Pancreas (tissue), 10 donors: ENCODE data around the gene NUP50. TPM values are rescaled to one million over a fixed set of nuclear protein-coding genes. Genes with fewer than 3 reads are reported as not detected.
A peak's percentile ranks its signal among the peaks of the same experiment; 100 is the strongest.

ENCODE experiments used
- ATAC-seq, 4 donors: fragments of 200-7000 bp; cut with Tn5 transposase; one replicate each; pipeline versions ENCODE4 v1.8.0 to v1.9.1; 2020; ENCODE audit warnings: mild to moderate bottlenecking in 4 of 4, moderate library complexity in 4 of 4
- DNase-seq, 6 donors: peaks; one replicate each; pipeline ENCODE4 v3.0.0-alpha.2; 2020
- FAIRE-seq: peaks from 2 replicates; lab custom pipeline; 2012; peaks lifted over from hg19 to GRCh38; lab: Jason Lieb, UNC
- H3K27ac ChIP-seq, 4 donors: fragments of 200-600 bp; sonication (generic); 1 replicate in 3 of 4; 2 replicates in 1 of 4; pipeline versions ENCODE4 v1.5.0 to v1.8.0; 2020
- H3K27me3 ChIP-seq, 4 donors: fragments of 200-600 bp; one replicate each; pipeline ENCODE4 v1.8.0; 2021
- H3K36me3 ChIP-seq, 3 donors: fragments of 200-600 bp; sonication (generic) in 1 of 3; one replicate each; pipeline versions ENCODE4 v1.5.0 to v1.8.0; 2020 to 2021
- H3K4me1 ChIP-seq, 3 donors: fragments of 200-600 bp; one replicate each; pipeline ENCODE4 v1.8.0; 2021
- H3K4me3 ChIP-seq, 4 donors: fragments of 200-600 bp; sonication (generic) in 2 of 4; one replicate each; pipeline versions ENCODE4 v1.5.0 to v1.8.0; 2020 to 2021
- H3K9me3 ChIP-seq, 4 donors: fragments of 200-600 bp; one replicate each; pipeline ENCODE4 v1.8.0; 2021
- WGBS, 2 donors: extraction: QIAGEN DNeasy Blood & Tissue Kit; methylation state at CpG; one replicate each; pipeline ENCODE4 v1.1.7; 2013; 5-methylcytosine and 5-hydroxymethylcytosine counted together
- intact Hi-C, 3 donors: fragments of 100-400 bp; cut with DNase I; formaldehyde crosslinking; loops; one replicate each; pipeline versions ENCODE4 v1.11.1 to v1.14.2; 2022
- polyA plus RNA-seq, 2 donors: library from polyadenylated mRNA; stranded (reverse); fragments of 200-250 nt; gene quantifications; one replicate each; pipeline ENCODE4 v1.2.3, GENCODE V29; 2013
- total RNA-seq, 6 donors: library from RNA; stranded (reverse); fragmentation: NEBNext Ultra II Directional in 4 of 6; extraction: Animal tissue kit (Norgen Biotek cat#: 25700) in 4 of 6; gene quantifications; one replicate each; pipeline versions ENCODE4 v1.2.1 to v1.2.4, GENCODE V29; 2021 to 2023
- TF ChIP-seq, protein P1 (sequence below), 4 donors: fragments of 200-600 bp; sonication (generic) in 3 of 4; IDR thresholded peaks; one replicate each; pipeline versions ENCODE4 v1.5.0 to v1.8.0; 2021; ENCODE audit warnings: antibody characterized with exemption in 4 of 4
- donor health status: healthy with polysubstance abuse.
- donor health status: DM: no; HTN: no; CAD: no; lungs with moderate emphysema.
- donor health status: DM: no; HTN: no; CAD: no.
- donor health status: control.
- donor health status: control.
- donor health status: Bipolar disorder and iron deficiency.
- donor health status: DM: yes; HTN: yes; CAD: no.
- donor health status: DM: no; HTN: no; CAD: no.
- donor health status: DM: no; HTN: no; CAD: no.
- donor health status: DM: yes; HTN: yes; CAD: no.

Gene NUP50
- total and polyA plus RNA-seq, 8 donors: 11.8 to 35.2 (median 27.5) TPM

DNA sequence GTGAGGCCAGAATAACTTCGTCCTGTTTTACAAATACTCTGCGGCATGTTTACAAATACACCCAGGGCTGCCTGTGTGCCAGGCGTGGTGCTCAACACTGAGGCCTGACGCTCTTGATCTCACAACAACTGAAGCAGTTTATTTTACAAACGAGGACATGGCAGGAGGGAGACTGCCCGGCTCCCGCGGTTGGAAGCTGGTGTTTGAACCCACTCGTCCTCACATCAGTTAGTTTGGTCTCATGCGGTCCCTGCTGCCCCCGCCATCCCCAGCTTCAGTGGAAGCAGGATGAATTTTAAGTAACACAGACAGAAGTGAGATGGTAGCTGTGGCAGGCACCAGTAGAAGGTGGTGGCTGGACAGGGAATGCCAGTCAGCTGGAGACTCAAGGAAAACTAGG lies 60.6 kb downstream of the NUP50 start:
- DNase-seq (peak in 1 of 6 donors; percentile 8), FAIRE-seq (no peak), ATAC-seq (no peak)
- no peaks in the 10 kb centered on the region for H3K9me3 ChIP-seq
- H3K4me1 ChIP-seq: peaks cover 0 to 3% (median 0%) of the 10 kb centered on the region in 3 donors
- no peak overlapping the region for H3K27ac ChIP-seq
- WGBS, 2 donors: 80% methylated on average over 11 of the region's 11 CpGs
- intact Hi-C loops: no loop called here
- TF ChIP-seq, protein P1, sequence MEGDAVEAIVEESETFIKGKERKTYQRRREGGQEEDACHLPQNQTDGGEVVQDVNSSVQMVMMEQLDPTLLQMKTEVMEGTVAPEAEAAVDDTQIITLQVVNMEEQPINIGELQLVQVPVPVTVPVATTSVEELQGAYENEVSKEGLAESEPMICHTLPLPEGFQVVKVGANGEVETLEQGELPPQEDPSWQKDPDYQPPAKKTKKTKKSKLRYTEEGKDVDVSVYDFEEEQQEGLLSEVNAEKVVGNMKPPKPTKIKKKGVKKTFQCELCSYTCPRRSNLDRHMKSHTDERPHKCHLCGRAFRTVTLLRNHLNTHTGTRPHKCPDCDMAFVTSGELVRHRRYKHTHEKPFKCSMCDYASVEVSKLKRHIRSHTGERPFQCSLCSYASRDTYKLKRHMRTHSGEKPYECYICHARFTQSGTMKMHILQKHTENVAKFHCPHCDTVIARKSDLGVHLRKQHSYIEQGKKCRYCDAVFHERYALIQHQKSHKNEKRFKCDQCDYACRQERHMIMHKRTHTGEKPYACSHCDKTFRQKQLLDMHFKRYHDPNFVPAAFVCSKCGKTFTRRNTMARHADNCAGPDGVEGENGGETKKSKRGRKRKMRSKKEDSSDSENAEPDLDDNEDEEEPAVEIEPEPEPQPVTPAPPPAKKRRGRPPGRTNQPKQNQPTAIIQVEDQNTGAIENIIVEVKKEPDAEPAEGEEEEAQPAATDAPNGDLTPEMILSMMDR (IDR thresholded peaks at IDR 0.05): no peak
- H3K27me3 ChIP-seq: no peaks in the 10 kb centered on the region
- H3K4me3 ChIP-seq: no peak overlapping the region
- no peaks in the 10 kb centered on the region for H3K36me3 ChIP-seq

DNA sequence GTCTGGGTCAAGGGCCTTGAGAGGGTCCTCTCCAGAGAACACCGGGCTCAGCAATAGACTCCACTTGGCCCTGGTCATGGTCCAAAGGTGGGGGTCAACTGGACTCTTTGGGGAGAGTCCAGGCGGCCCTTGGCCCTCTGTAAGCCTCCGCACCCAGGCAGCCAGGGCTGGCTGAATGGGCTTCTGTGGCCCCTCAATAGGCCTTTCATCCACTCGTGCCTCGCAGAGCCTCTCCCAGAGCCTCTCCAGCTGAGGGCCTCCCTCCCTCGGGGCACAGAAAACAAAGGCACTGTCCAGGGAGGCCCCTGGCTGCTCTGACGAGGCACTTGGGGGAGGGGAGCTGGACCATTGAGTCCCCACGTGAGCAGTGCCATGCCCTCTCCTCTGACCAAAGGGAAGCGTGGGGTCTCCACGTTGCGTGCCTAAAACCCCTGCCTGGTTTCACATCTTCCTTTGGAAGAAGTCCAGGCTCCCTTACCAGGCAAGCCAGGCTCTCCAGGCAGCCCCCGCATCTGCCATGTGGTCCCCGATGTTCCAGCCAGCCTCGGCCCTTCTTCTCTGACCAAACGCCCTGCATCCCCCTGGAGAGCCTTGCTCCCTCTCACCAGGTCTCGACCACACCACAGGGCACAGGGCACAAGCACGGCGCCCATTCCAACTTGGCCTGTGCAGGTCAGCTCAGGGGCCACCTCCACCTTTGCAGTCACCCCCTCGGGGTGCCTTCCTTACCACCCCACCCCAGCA lies 61.4 kb downstream of the NUP50 start:
- 87 to 91% methylated on average over 19 of the region's 19 CpGs for WGBS, 2 donors
- intact Hi-C loops: no loop called here
- Histone ChIP-seq H3K4me3 (no peak overlapping the region), H3K36me3 (no peaks in the 10 kb centered on the region), H3K9me3 (no peaks in the 10 kb centered on the region), H3K27me3 (no peaks in the 10 kb centered on the region), H3K4me1 (peaks cover 0 to 3% (median 0%) of the 10 kb centered on the region in 3 donors), H3K27ac (no peak overlapping the region)
- FAIRE-seq: no peak
- no peak for ATAC-seq
- DNase-seq: peak in 1 of 6 donors; percentile 21
- TF ChIP-seq, protein P1 (IDR thresholded peaks at IDR 0.05): no peak

DNA sequence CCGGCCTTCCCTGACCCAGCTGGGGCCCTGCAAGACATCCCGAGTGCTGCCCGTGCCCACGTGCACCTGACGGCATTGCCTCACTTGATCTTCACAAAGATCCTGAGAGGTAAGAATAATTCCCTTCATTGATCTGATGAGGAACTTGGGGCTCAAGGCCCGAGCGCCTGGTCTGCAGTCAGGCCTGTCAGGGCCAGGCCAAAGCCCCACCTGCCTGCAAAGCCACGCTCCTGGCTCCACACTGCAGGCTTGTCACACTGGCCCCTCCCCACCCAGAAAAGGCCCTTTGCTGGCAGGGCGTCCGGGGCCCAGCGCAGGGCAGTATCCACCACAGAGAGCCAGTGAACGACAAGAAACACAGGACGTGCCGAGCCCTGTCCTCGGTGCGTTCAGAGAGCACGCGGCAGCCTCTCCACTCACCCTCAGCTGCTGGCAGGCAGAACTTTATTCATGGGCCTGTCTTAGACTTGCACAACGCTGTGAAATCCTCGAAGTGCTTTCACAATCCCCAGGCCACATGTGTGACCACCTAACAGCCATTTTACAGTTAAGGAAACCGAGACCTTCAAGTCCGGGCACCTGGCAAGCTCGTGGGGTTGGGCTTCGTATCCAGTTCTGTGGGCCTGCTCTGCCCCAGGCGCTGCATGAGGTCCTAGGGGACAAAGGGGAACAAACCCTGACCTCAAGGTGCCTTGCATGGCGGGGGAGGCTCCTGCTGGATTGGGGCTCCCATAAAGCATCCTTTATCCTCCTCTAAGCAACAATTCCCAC lies 62.2 kb downstream of the NUP50 start:
- peak in 3 of 4 donors; percentile 32 to 63 (median 33) for ATAC-seq
- Histone ChIP-seq H3K4me3 (no peak overlapping the region), H3K36me3 (no peaks in the 10 kb centered on the region), H3K27ac (peak overlapping the region in 1 of 4 donors; percentile 22), H3K27me3 (no peaks in the 10 kb centered on the region), H3K4me1 (peaks cover 0 to 3% (median 0%) of the 10 kb centered on the region in 3 donors), H3K9me3 (no peaks in the 10 kb centered on the region)
- FAIRE-seq: no peak
- intact Hi-C loops: no loop called here
- peak in 1 of 6 donors; percentile 14 for DNase-seq
- TF ChIP-seq, protein P1 (IDR thresholded peaks at IDR 0.05): no peak
- 75 to 81% methylated on average over 26 of the region's 26 CpGs for WGBS, 2 donors

DNA sequence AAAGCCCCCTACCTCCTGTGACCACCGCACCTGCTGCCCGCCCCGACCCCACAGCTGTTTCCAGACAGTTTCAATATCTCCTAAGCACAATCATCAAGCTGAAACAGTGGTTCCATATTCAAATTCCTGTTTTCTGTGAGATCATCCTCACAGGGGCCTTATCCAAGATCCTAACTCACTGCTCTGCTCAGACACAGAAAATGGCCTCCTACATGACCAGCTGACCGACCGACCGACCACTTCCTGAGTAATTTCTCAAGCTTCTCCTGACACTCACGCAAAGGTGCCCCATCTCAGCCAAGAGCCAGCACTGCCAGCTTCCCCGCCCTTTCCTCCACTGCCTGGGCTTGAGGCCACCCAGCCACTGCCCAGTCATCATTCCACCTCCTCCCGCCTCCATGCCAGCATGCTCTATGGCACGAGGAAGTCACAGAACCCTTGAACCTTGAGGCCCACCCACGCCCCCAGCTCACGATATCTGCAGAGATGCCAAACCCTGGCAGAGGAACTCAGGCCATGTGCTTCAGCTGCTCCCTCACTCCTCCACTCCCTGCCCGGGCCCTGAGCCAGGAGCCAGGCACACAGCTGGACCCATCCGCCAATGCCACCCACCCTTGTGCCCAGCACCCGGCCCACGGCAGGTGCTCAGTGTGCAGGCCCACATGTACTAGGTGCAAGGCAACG lies 62.9 kb downstream of the NUP50 start:
- intact Hi-C loops: no loop called here
- peak overlapping the region in 1 of 4 donors; percentile 22 for H3K27ac ChIP-seq
- H3K4me3 ChIP-seq: no peak overlapping the region
- DNase-seq: peak in 2 of 6 donors; percentile 46 to 61
- peak; percentile 30 to 72 (median 65) for ATAC-seq
- TF ChIP-seq, protein P1 (IDR thresholded peaks at IDR 0.05): no peak
- peaks cover 0 to 3% (median 0%) of the 10 kb centered on the region in 3 donors for H3K4me1 ChIP-seq
- no peaks in the 10 kb centered on the region for H3K36me3 ChIP-seq
- H3K27me3 ChIP-seq: no peaks in the 10 kb centered on the region
- no peaks in the 10 kb centered on the region for H3K9me3 ChIP-seq
- WGBS, 2 donors: 66% methylated on average over 17 of the region's 17 CpGs
- no peak for FAIRE-seq
